ENCODE data around the gene PSMA7.

Gene PSMA7

DNA sequence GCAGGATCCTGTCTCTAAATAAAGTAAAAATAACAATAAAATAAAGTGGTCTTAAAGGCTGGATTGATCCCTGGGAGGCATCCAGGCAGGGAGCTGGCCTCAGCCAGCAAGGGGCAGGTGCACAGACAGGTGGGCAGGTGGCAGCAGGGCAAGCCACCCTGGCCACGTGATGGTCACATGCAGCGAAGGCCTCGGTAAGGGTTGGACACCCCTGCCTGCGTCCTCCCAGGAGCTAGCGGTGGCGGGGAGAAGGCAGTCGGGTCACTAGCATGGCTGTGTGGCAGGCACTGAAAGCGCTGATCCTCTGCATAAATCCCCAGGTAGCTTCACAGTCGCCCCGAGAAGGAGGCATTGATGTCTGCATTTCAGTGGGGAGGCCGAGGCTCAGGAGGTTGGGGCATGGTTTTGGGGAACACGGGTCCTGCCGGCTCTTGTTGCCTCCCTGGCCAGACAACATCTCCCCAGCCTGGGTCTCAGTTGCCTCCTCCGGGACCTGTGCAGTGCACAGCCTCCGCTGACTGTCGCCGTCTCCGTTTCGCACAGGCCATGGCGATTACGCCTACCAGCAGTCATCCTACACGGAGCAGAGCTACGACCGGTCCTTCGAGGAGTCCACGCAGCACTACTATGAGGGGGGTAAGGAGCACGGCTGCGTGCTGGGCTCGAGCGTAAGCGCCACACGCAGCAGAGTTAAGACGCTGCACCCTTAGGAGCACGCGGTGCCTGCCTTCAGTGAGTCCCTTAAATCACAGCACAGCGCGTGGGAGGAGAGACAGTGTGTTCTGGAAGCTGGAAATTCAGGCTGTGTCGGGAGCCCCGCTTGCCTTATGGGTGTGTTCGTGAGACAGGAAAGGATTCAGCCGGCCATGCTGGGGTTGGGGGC, 21.9 kb upstream of the PSMA7 start:
- TF ChIP-seq, protein P1, sequence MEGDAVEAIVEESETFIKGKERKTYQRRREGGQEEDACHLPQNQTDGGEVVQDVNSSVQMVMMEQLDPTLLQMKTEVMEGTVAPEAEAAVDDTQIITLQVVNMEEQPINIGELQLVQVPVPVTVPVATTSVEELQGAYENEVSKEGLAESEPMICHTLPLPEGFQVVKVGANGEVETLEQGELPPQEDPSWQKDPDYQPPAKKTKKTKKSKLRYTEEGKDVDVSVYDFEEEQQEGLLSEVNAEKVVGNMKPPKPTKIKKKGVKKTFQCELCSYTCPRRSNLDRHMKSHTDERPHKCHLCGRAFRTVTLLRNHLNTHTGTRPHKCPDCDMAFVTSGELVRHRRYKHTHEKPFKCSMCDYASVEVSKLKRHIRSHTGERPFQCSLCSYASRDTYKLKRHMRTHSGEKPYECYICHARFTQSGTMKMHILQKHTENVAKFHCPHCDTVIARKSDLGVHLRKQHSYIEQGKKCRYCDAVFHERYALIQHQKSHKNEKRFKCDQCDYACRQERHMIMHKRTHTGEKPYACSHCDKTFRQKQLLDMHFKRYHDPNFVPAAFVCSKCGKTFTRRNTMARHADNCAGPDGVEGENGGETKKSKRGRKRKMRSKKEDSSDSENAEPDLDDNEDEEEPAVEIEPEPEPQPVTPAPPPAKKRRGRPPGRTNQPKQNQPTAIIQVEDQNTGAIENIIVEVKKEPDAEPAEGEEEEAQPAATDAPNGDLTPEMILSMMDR (IDR thresholded peaks at IDR 0.05; ENCODE audit: borderline replicate concordance, control extremely low read depth, extremely low read depth, insufficient read depth, missing control alignments), result no peak
- in situ Hi-C loops (cut with MboI; ENCODE audit: low sequenced_read_pairs, unreplicated experiment), result no loop called here
- DNase-seq (ENCODE audit: low spot score), result no peak

DNA sequence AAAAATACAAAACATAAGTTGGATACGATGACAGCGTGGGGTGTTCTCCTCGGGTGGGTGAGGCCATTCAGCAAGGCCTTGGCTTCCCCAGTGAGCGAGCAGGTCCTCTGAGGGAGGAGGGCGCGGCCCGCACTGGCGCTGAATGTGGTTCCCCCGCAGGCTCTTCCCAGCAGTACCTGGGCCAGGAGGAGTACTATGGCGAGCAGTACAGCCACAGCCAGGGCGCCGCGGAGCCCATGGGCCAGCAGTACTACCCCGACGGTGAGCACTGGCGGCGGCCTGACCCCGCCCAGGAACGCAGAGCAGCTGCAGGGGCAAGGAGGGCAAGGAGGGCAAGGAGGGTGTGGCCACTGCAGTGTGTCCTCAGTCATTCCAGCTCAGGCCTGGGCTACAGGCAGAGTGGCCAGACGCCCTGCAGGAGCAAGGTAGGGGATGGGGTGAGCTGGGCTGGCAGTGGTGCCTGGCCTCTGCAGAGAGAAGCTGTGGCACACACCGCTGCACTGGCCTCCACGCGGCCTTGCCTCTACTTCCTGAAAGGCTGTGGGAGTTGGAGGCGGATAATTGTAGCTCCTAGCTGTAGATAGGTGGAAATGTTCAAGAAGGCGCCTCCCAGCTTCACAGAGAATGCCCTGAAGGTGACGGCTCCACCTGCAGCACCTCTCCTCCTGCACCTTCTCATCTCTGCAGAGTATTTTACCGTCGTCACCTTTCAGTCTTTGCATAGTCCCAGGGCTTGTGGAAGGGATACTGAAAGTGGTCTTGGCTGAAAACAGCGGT, 21.0 kb upstream of the PSMA7 start:
- TF ChIP-seq, protein P1 (IDR thresholded peaks at IDR 0.05; ENCODE audit: borderline replicate concordance, control extremely low read depth, extremely low read depth, insufficient read depth, missing control alignments), result no peak
- in situ Hi-C loops (cut with MboI; ENCODE audit: low sequenced_read_pairs, unreplicated experiment), result no loop called here
- DNase-seq (ENCODE audit: low spot score), result no peak

DNA sequence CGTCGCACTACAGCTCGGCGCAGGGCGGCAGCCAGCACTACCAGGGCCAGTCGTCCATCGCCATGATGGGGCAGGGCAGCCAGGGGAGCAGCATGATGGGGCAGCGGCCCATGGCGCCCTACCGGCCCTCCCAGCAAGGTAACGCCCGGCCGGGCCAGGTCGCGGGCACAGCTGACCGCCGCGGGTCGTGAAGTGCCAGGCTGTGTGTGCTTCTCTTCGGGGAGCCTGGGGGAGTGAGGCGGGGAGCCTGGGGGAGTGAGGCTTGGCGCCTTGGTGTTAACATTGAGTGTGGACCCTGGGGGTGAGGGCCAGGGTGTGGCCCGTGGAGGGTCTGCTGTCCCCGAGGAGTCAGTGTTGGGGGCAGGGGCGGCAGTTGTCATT, 20.3 kb upstream of the PSMA7 start:
- TF ChIP-seq, protein P1 (IDR thresholded peaks at IDR 0.05; ENCODE audit: borderline replicate concordance, control extremely low read depth, extremely low read depth, insufficient read depth, missing control alignments), result no peak
- in situ Hi-C loops (cut with MboI; ENCODE audit: low sequenced_read_pairs, unreplicated experiment), result no loop called here
- no peak for DNase-seq (ENCODE audit: low spot score)

DNA sequence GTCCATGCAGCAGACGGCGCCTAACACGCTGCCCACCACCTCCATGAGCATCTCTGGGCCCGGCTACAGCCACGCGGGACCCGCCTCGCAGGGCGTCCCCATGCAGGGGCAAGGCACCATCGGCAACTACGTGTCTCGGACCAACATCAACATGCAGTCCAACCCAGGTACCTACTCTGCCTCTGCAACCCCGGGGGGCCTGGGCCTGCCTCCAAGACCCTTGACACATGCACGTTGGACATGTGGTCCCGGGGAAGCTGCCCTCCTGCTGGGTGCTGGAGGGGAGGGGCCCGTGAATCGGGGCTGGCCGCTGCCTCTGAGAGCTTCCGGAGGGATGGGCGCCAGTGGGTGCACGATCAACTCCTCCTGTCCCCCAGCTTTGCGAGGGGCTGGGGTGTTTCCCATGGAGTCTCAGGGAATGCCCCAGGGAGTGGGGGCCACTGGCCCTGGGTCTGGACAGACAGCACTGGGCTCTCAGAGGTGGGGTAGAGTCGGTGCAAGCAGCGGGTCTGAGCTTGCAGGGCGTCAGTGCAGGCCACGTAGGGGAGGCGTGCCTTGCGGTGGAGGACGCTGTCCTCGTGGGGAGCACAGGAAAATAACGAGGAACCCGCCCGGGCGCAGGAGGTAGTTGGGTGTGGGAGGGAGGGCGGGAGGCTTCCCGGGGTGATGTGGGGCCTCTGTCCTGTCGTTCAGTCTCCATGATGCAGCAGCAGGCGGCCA, 19.7 kb upstream of the PSMA7 start:
- no peak for DNase-seq (ENCODE audit: low spot score)
- TF ChIP-seq, protein P1 (IDR thresholded peaks at IDR 0.05; ENCODE audit: borderline replicate concordance, control extremely low read depth, extremely low read depth, insufficient read depth, missing control alignments), result no peak
- in situ Hi-C loops (cut with MboI; ENCODE audit: low sequenced_read_pairs, unreplicated experiment), result no loop called here

DNA sequence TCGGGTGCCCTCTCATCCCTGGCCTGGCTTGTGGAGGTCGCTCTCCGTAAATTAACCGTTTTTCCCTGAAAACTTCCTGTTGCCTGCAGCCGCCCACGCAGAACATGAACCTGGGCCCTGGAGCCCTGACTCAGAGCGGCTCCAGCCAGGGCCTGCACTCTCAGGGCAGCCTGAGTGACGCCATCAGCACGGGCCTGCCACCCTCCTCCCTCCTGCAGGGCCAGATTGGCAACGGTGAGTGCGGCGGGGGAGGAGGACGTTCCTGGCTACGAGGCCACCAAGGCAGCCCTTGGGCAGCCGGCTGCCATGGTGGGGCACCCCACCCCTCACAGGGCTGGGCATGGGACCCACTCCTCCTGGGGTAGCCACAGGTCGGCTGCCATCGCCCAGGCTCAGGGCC, 18.2 kb upstream of the PSMA7 start:
- TF ChIP-seq, protein P1 (IDR thresholded peaks at IDR 0.05; ENCODE audit: borderline replicate concordance, control extremely low read depth, extremely low read depth, insufficient read depth, missing control alignments), result no peak
- DNase-seq (ENCODE audit: low spot score), result no peak
- in situ Hi-C loops (cut with MboI; ENCODE audit: low sequenced_read_pairs, unreplicated experiment), result no loop called here

DNA sequence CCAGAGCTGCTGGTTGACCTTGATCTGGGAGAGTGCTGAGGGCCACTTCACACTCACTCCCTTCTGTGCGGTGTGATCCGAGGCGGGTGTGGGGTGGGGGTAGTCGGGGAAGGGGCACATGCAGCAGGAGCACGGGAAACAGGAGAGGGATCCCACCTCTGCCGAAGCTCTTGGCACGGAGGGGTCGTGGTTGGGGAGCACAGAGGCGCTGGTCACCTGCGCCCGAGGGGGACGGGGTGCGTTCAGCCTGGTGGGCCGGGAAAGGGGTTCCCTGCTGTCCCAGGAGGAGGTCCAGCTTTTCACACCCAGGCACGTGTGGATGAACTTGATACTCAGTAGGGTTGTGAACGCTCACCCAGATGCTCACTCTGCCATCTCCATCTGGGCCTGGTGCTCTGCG, 17.7 kb upstream of the PSMA7 start:
- TF ChIP-seq, protein P1 (IDR thresholded peaks at IDR 0.05; ENCODE audit: borderline replicate concordance, control extremely low read depth, extremely low read depth, insufficient read depth, missing control alignments), result no peak
- DNase-seq (ENCODE audit: low spot score), result no peak
- in situ Hi-C loops (cut with MboI; ENCODE audit: low sequenced_read_pairs, unreplicated experiment), result no loop called here

All from GM13976 (cell line).